ENCODE measurements around the gene NPLOC4. TPM values are rescaled to one million over a fixed set of nuclear protein-coding genes. Genes with fewer than 3 reads are reported as not detected.
"Not testable (repeated sequence)": the region's sequence is repeated elsewhere in the genome, so short reads cannot be mapped to it uniquely, and the experiment has no call there.

Gene NPLOC4
- total RNA-seq, 1 experiment from 2014 or later: 93.9 TPM

GRCh38 chr17:81535007-81535328, 101.9 kb downstream of the NPLOC4 start:
- DNase-seq (ENCODE audit: low spot score): no peak

- peak; percentile 23 for DNase-seq (ENCODE audit: low spot score)
Measured at GRCh38 chr17:81534157-81535006, 102.5 kb downstream of the NPLOC4 start.

GRCh38 chr17:81533339-81534141, 103.4 kb downstream of the NPLOC4 start:
- DNase-seq (ENCODE audit: low spot score): no peak

GRCh38 chr17:81532490-81533287, 104.2 kb downstream of the NPLOC4 start:
- no peak for DNase-seq (ENCODE audit: low spot score)

GRCh38 chr17:81531998-81532404, 104.9 kb downstream of the NPLOC4 start:
- not testable (repeated sequence) for DNase-seq (ENCODE audit: low spot score)

GRCh38 chr17:81531013-81531412, 105.9 kb downstream of the NPLOC4 start:
- DNase-seq (ENCODE audit: low spot score): not testable (repeated sequence)

- no peak for DNase-seq (ENCODE audit: low spot score)
Measured at GRCh38 chr17:81529437-81529803, 107.5 kb downstream of the NPLOC4 start.

- DNase-seq (ENCODE audit: low spot score): no peak
Measured at GRCh38 chr17:81528651-81529436, 108.1 kb downstream of the NPLOC4 start.

GRCh38 chr17:81528384-81528650, 108.6 kb downstream of the NPLOC4 start:
- DNase-seq (ENCODE audit: low spot score): no peak

- no peak for DNase-seq (ENCODE audit: low spot score)
Measured at GRCh38 chr17:81527591-81528383, 109.1 kb downstream of the NPLOC4 start, which contains the start of gene FSCN2. FSCN2 (plus strand) TSS chr17:81528377; CDS start chr17:81528532, 155 bp downstream.

GRCh38 chr17:81526662-81527571, 110.0 kb downstream of the NPLOC4 start:
- no peak for DNase-seq (ENCODE audit: low spot score)

- DNase-seq (ENCODE audit: low spot score): no peak
Measured at GRCh38 chr17:81524865-81525159, 112.1 kb downstream of the NPLOC4 start.

- no peak for DNase-seq (ENCODE audit: low spot score)
Measured at GRCh38 chr17:81524039-81524864, 112.7 kb downstream of the NPLOC4 start.

GRCh38 chr17:81523402-81524038, 113.4 kb downstream of the NPLOC4 start:
- peak; percentile 75 for DNase-seq (ENCODE audit: low spot score)

GRCh38 chr17:81522491-81523401, 114.2 kb downstream of the NPLOC4 start:
- no peak for DNase-seq (ENCODE audit: low spot score)

- DNase-seq (ENCODE audit: low spot score): no peak
Measured at GRCh38 chr17:81520021-81520901, 116.7 kb downstream of the NPLOC4 start.

All from A172 (cell line).